H1 (cell line): Measurements from ENCODE around the gene ELOVL1. TPM values are rescaled to one million over a fixed set of nuclear protein-coding genes. Genes with fewer than 3 reads are reported as not detected.

Experiments used
- CTCF ChIA-PET: fragments of 300-600 bp; sonication (Branson Sonifier 250); formaldehyde crosslinking; loops from one replicate; lab custom pipeline; 2021; ENCODE audit not compliant: partially characterized antibody; lab: Charles Lee
- POLR2A ChIA-PET: fragments of 300-600 bp; sonication (Branson Sonifier 250); formaldehyde crosslinking; loops from one replicate; lab custom pipeline; 2021; ENCODE audit warnings: inconsistent platforms; ENCODE audit not compliant: partially characterized antibody; lab: Charles Lee
- DNase-seq, 2 experiments: peaks; one replicate each; pipeline versions ENCODE4 v3.0.0 to v3.0.0-alpha.2; 2010 to 2022; ENCODE audit warnings: low spot score in 2 of 2, low read depth in 1 of 2, mixed read lengths in 1 of 2
- FAIRE-seq: peaks from 2 replicates; lab custom pipeline; 2011; peaks lifted over from hg19 to GRCh38; lab: Jason Lieb, UNC
- H2AFZ ChIP-seq: 2 replicates; pipeline ENCODE4 v1.8.1; 2012; ENCODE audit warnings: low read length, inconsistent platforms
- H2AK5ac ChIP-seq: 2 replicates; pipeline ENCODE4 v1.6.1; 2013; ENCODE audit warnings: low read depth, low read length
- H2BK120ac ChIP-seq: replicated peaks from 2 replicates; pipeline ENCODE3; 2013; ENCODE audit warnings: low read depth, low read length, inconsistent platforms
- H2BK12ac ChIP-seq: 2 replicates; pipeline ENCODE4 v1.6.1; 2013; ENCODE audit warnings: low read depth, low read length
- H2BK15ac ChIP-seq: 2 replicates; pipeline ENCODE4 v1.6.1; 2013; ENCODE audit warnings: low read length
- H2BK20ac ChIP-seq: 2 replicates; pipeline ENCODE4 v1.6.1; 2013; ENCODE audit warnings: low read length
- H2BK5ac ChIP-seq: 2 replicates; pipeline ENCODE4 v1.6.1; 2013; ENCODE audit warnings: low read depth, low read length
- H3K14ac ChIP-seq: 2 replicates; pipeline ENCODE4 v1.6.1; 2013; ENCODE audit warnings: inconsistent platforms; ENCODE audit not compliant: insufficient read length
- H3K18ac ChIP-seq: 2 replicates; pipeline ENCODE4 v1.6.1; 2013; ENCODE audit warnings: low read length; ENCODE audit errors: extremely low read depth
- H3K23ac ChIP-seq: 2 replicates; pipeline ENCODE4 v1.6.1; 2013; ENCODE audit warnings: inconsistent platforms; ENCODE audit not compliant: insufficient read length
- H3K23me2 ChIP-seq: 2 replicates; pipeline ENCODE4 v1.6.1; 2013; ENCODE audit warnings: low read depth, low read length
- H3K27ac ChIP-seq: 2 replicates; pipeline ENCODE4 v1.6.1; 2011; ENCODE audit warnings: low read depth, low read length, inconsistent platforms
- H3K27me3 ChIP-seq, 4 experiments: replicated peaks in 1 of 4; 1 replicate in 1 of 4; 2 replicates in 3 of 4; pipeline versions ENCODE4 v1.6.1 to v1.8.1; 2011 to 2013; ENCODE audit warnings: low read length in 3 of 4, mild to moderate bottlenecking in 3 of 4, inconsistent platforms in 2 of 4, mixed read lengths in 2 of 4, moderate library complexity in 1 of 4; ENCODE audit not compliant: control insufficient read depth in 3 of 4, insufficient read depth in 3 of 4; ENCODE audit errors: extremely low read depth in 1 of 4
- H3K36me3 ChIP-seq, 4 experiments: 2 replicates each; pipeline versions ENCODE4 v1.6.1 to v1.8.1; 2011 to 2013; ENCODE audit warnings: mild to moderate bottlenecking in 4 of 4, low read length in 3 of 4, moderate library complexity in 2 of 4, control low read depth in 1 of 4, inconsistent platforms in 1 of 4; ENCODE audit not compliant: insufficient read depth in 4 of 4, control insufficient read depth in 2 of 4
- H3K4ac ChIP-seq: replicated peaks from 2 replicates; pipeline ENCODE3; 2013; ENCODE audit warnings: low read length, low read depth, mixed read lengths, inconsistent platforms; ENCODE audit not compliant: insufficient read length
- H3K4me1 ChIP-seq, 4 experiments: replicated peaks in 1 of 4; 1 replicate in 1 of 4; 2 replicates in 3 of 4; pipeline versions ENCODE4 v1.6.1 to v1.8.1; 2011 to 2013; ENCODE audit warnings: low read length in 3 of 4, inconsistent platforms in 2 of 4, mixed read lengths in 1 of 4; ENCODE audit not compliant: insufficient read depth in 4 of 4, control insufficient read depth in 3 of 4
- H3K4me2 ChIP-seq, 2 experiments: 2 replicates each; pipeline versions ENCODE4 v1.6.1 to v1.8.1; 2011 to 2013; ENCODE audit warnings: low read depth in 2 of 2, low read length in 2 of 2, control low read depth in 1 of 2, inconsistent platforms in 1 of 2, mild to moderate bottlenecking in 1 of 2; ENCODE audit not compliant: insufficient read depth in 1 of 2
- H3K4me3 ChIP-seq, 4 experiments: fragments of 200-600, 300-600 bp in 1 of 4; sonication (generic), shearing (Covaris generic), sonication (Bioruptor Twin) in 1 of 4; 2 replicates each; pipeline versions ENCODE4 v1.5.1 to v1.8.1; 2011 to 2016; ENCODE audit warnings: low read length in 4 of 4, low read depth in 3 of 4, control low read depth in 2 of 4, inconsistent platforms in 2 of 4, mild to moderate bottlenecking in 2 of 4, mixed read lengths in 1 of 4, moderate library complexity in 1 of 4; ENCODE audit not compliant: insufficient read depth in 2 of 4; ENCODE audit errors: extremely low read depth in 1 of 4
- H3K56ac ChIP-seq: replicated peaks from 2 replicates; pipeline ENCODE3; 2013; ENCODE audit warnings: low read depth, mild to moderate bottlenecking, mixed read lengths, low read length, inconsistent platforms; ENCODE audit not compliant: insufficient read length
- H3K79me1 ChIP-seq: 2 replicates; pipeline ENCODE4 v1.6.1; 2013; ENCODE audit warnings: low read depth, low read length, control low read depth
- H3K79me2 ChIP-seq, 2 experiments: 2 replicates each; pipeline versions ENCODE4 v1.6.1 to v1.8.1; 2012 to 2013; ENCODE audit warnings: low read length in 2 of 2, mild to moderate bottlenecking in 2 of 2, inconsistent platforms in 1 of 2; ENCODE audit not compliant: insufficient read depth in 2 of 2, control insufficient read depth in 1 of 2
- H3K9ac ChIP-seq, 4 experiments: replicated peaks in 1 of 4; 1 replicate in 1 of 4; 2 replicates in 3 of 4; pipeline versions ENCODE4 v1.6.1 to v1.8.1; 2011 to 2013; ENCODE audit warnings: low read depth in 3 of 4, low read length in 3 of 4, control low read depth in 2 of 4, mild to moderate bottlenecking in 2 of 4, moderate library complexity in 2 of 4, inconsistent platforms in 1 of 4; ENCODE audit errors: extremely low read depth in 1 of 4
- H3K9me3 ChIP-seq, 2 experiments: 2 replicates each; pipeline versions ENCODE4 v1.6.1 to v1.8.1; 2012 to 2013; ENCODE audit warnings: mild to moderate bottlenecking in 2 of 2, moderate library complexity in 2 of 2, control low read depth in 1 of 2, inconsistent platforms in 1 of 2, low read depth in 1 of 2, low read length in 1 of 2, mixed read lengths in 1 of 2; ENCODE audit not compliant: insufficient read depth in 2 of 2
- H4K20me1 ChIP-seq, 2 experiments: replicated peaks in 1 of 2; 2 replicates each; pipeline versions ENCODE3 to v1.8.1; 2011 to 2013; ENCODE audit warnings: inconsistent platforms in 2 of 2, low read length in 2 of 2, mild to moderate bottlenecking in 1 of 2; ENCODE audit not compliant: insufficient read depth in 2 of 2, control insufficient read depth in 1 of 2
- H4K5ac ChIP-seq: 2 replicates; pipeline ENCODE4 v1.6.1; 2013; ENCODE audit warnings: low read length, low read depth, mixed read lengths, inconsistent platforms; ENCODE audit not compliant: insufficient read length
- H4K8ac ChIP-seq: 2 replicates; pipeline ENCODE4 v1.8.0; 2013; ENCODE audit warnings: mild to moderate bottlenecking, moderate library complexity, low read length, inconsistent platforms; ENCODE audit not compliant: insufficient read depth; ENCODE audit errors: extremely low read depth
- H4K91ac ChIP-seq: replicated peaks from 2 replicates; pipeline ENCODE3; 2013; ENCODE audit warnings: low read length, mixed read lengths, inconsistent platforms; ENCODE audit not compliant: insufficient read length
- RXRA ChIP-seq: IDR thresholded peaks from 2 replicates; pipeline ENCODE4 v1.6.1; 2011; ENCODE audit warnings: low read depth, mild to moderate bottlenecking, low read length, moderate library complexity; ENCODE audit not compliant: insufficient read depth
- SRF ChIP-seq: IDR thresholded peaks from 2 replicates; pipeline ENCODE4 v1.6.1; 2011; ENCODE audit warnings: mild to moderate bottlenecking, low read depth, low read length, moderate library complexity
- WGBS, 2 experiments: shearing (Covaris generic) in 1 of 2; methylation state at CpG; one replicate each; pipeline versions ENCODE4 v1.1.6 to v1.1.7; 2013 to 2015; ENCODE audit warnings: low lambda C conversion rate in 2 of 2, mixed read lengths in 2 of 2, inconsistent platforms in 1 of 2, low coverage in 1 of 2, missing lambda C conversion rate in 1 of 2; ENCODE audit not compliant: insufficient replicate concordance in 2 of 2, insufficient coverage in 1 of 2, insufficient read length in 1 of 2; ENCODE audit errors: extremely low coverage in 1 of 2, missing lambda C conversion rate in 1 of 2; 5-methylcytosine and 5-hydroxymethylcytosine counted together
- polyA plus RNA-seq, 7 experiments: library from polyadenylated mRNA; depleted of rRNA in 3 of 7; stranded (reverse) in 5 of 7; unstranded in 2 of 7; fragments of >200 nt in 5 of 7; fragments of 200-250 nt in 2 of 7; gene quantifications; 1 replicate in 5 of 7; 2 replicates in 1 of 7; 4 replicates in 1 of 7; pipeline versions ENCODE4 v1.2.1 to v1.2.3, GENCODE V29; 2011 to 2013; ENCODE audit warnings: missing spikeins in 2 of 7, mixed read lengths in 2 of 7
- total RNA-seq: library from RNA; stranded (reverse); fragmentation: NEBNext Ultra II Directional; extraction: Animal tissue kit (Norgen Biotek cat#: 25700); gene quantifications from 2 replicates; pipeline ENCODE4 v1.2.1, GENCODE V29; 2021

Gene ELOVL1
- total and polyA plus RNA-seq, 2 of the 8 experiments (the other 6 are each of a cell fraction or from before 2014, with no cell fraction given), result 28.5 to 68.1 TPM

- no peak overlapping the region for H4K8ac ChIP-seq
- H2BK20ac ChIP-seq, result no peak overlapping the region; the same call in 1 of the 2 replicates
- no peak overlapping the region for H2AFZ ChIP-seq
- H3K56ac ChIP-seq, result no peak overlapping the region
- no peaks in the 10 kb centered on the region for H3K79me1 ChIP-seq
- peak overlapping the region; percentile 53; the same call in 1 of the 2 replicates for H2BK15ac ChIP-seq
- H3K79me2 ChIP-seq, result no peaks in the 10 kb centered on the region
- peaks cover 0 to 5% (median 0%) of the 10 kb centered on the region in 4 experiments; a peak in 2 of 7 replicates for H3K27me3 ChIP-seq
- TF ChIP-seq SRF (no peak), RXRA (no peak)
- POLR2A ChIA-PET, result interaction anchor here (0.6 to 2.0 kb wide), 6 partner anchors 12 to 76 kb away, joined by 3 to 11 read pairs (median 5); partner anchors contain the start of genes MED8 and SZT2
- H3K4me2 ChIP-seq, result no peak overlapping the region
- peaks cover 4 to 12% (median 8%) of the 10 kb centered on the region in 4 experiments; a peak in 6 of 7 replicates for H3K4me1 ChIP-seq
- no peak overlapping the region for H3K18ac ChIP-seq
- no peak overlapping the region for H4K91ac ChIP-seq
- H3K23me2 ChIP-seq, result peaks cover 7% of the 10 kb centered on the region
- H3K9me3 ChIP-seq, result no peaks in the 10 kb centered on the region
- no peaks in the 10 kb centered on the region for H3K36me3 ChIP-seq
- no peak overlapping the region for H3K4ac ChIP-seq
- FAIRE-seq, result no peak
- no peak overlapping the region for H3K4me3 ChIP-seq
- H3K27ac ChIP-seq, result no peak overlapping the region
- H3K14ac ChIP-seq, result no peak overlapping the region
- H2BK12ac ChIP-seq, result 0 out of 2 replicates have a peak overlapping the region, but pooled peaks have one; percentile 43
- no peaks in the 10 kb centered on the region for H4K20me1 ChIP-seq
- DNase-seq, result no peak
- H2BK5ac ChIP-seq, result peak overlapping the region; percentile 73
- H3K23ac ChIP-seq, result no peak overlapping the region
- no peak overlapping the region for H3K9ac ChIP-seq
- WGBS, 2 experiments, result 87% methylated on average over 8 of the region's 10 CpGs; no CpG with 5 or more reads in 1 of the 2 experiments
- no peak overlapping the region for H2BK120ac ChIP-seq
- no peak overlapping the region for H2AK5ac ChIP-seq
- H4K5ac ChIP-seq, result no peak overlapping the region
- CTCF ChIA-PET, result interaction anchor here (1.0 kb wide), 2 partner anchors 9 to 115 kb away, joined by 3 read pairs; no protein-coding TSS in a partner anchor
Observed at GRCh38 chr1:43351421-43352350, 16.1 kb downstream of the ELOVL1 start.
